Left lung (tissue), 10 donors: Measurements from ENCODE around the gene PRMT6. TPM values are rescaled to one million over a fixed set of nuclear protein-coding genes. Genes with fewer than 3 reads are reported as not detected.
"Not testable (repeated sequence)": the region's sequence is repeated elsewhere in the genome, so short reads cannot be mapped to it uniquely, and the experiment has no call there.

ENCODE experiments used
- ATAC-seq: fragments of 200-7000 bp; cut with Tn5 transposase; one replicate; pipeline ENCODE4 v1.9.1; 2020; ENCODE audit warnings: moderate library complexity
- DNase-seq, 4 donors: peaks; one replicate each; pipeline ENCODE4 v3.0.0-alpha.2; 2013 to 2020
- H3K27ac ChIP-seq, 2 donors: fragments of 200-600 bp; sonication (generic) in 1 of 2; one replicate each; pipeline versions ENCODE4 v1.5.0 to v1.8.0; 2020 to 2021
- H3K27me3 ChIP-seq, 2 donors: fragments of 200-600 bp; sonication (generic) in 1 of 2; one replicate each; pipeline versions ENCODE4 v1.5.0 to v1.8.0; 2020 to 2021
- H3K36me3 ChIP-seq, 2 donors: fragments of 200-600 bp; sonication (generic) in 1 of 2; one replicate each; pipeline versions ENCODE4 v1.5.0 to v1.8.0; 2020 to 2021
- H3K4me1 ChIP-seq, 2 donors: fragments of 200-600 bp; one replicate each; pipeline ENCODE4 v1.8.0; 2021
- H3K4me3 ChIP-seq, 2 donors: fragments of 200-600 bp; sonication (generic) in 1 of 2; one replicate each; pipeline versions ENCODE4 v1.5.0 to v1.8.0; 2020 to 2021; ENCODE audit warnings: mild to moderate bottlenecking in 1 of 2
- H3K9me3 ChIP-seq, 2 donors: fragments of 200-600 bp; sonication (generic) in 1 of 2; one replicate each; pipeline versions ENCODE4 v1.5.0 to v1.8.0; 2020 to 2021
- intact Hi-C, 2 donors: fragments of 100-400 bp; cut with DNase I; formaldehyde crosslinking; loops; one replicate each; pipeline versions ENCODE4 v1.11.2 to v1.14.2; 2022
- polyA plus RNA-seq, 6 donors: library from polyadenylated mRNA; unstranded; fragments of 120-200 nt; gene quantifications; one replicate each; pipeline ENCODE4 v1.2.1, GENCODE V29; 2013; ENCODE audit not compliant: insufficient read length in 6 of 6
- total RNA-seq, 2 donors: library from RNA; stranded (reverse); fragmentation: NEBNext Ultra II Directional; extraction: Animal tissue kit (Norgen Biotek cat#: 25700); gene quantifications; one replicate each; pipeline ENCODE4 v1.2.1, GENCODE V29; 2021
- TF ChIP-seq, protein P1 (sequence below), 2 donors: fragments of 200-600 bp; sonication (generic) in 1 of 2; IDR thresholded peaks; one replicate each; pipeline versions ENCODE4 v1.5.0 to v1.8.0; 2021; ENCODE audit warnings: antibody characterized with exemption in 2 of 2
- donor health status: DM: no; HTN: yes; CAD: no.
- donor health status: DM: no; HTN: no; CAD: no.

The PRMT6 gene
- total and polyA plus RNA-seq, 8 donors: 11.1 to 28.6 (median 24.6) TPM

DNA sequence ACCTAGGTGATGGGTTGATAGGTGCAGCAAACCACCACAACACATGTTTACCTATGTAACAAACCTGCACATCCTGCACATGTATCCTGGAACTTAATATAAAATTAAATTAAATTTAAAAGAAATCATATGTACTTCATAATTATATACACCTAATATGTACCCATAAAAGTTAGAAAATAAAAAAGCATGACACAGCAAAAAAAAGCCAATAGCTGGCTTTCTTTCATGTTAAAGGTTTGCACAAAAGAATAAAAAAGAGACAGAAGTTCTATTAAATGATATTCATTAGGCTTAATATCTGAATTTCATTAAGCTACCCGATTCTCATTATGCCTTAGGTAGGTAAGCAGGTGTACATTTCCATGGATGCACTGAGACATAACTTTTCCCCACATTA is 5.2 kb upstream of the PRMT6 start:
- Histone ChIP-seq H3K36me3 (no peaks in the 10 kb centered on the region), H3K4me3 (no peak overlapping the region), H3K27me3 (no peaks in the 10 kb centered on the region), H3K9me3 (no peaks in the 10 kb centered on the region), H3K4me1 (no peaks in the 10 kb centered on the region), H3K27ac (no peak overlapping the region)
- no peak for DNase-seq
- TF ChIP-seq, protein P1, sequence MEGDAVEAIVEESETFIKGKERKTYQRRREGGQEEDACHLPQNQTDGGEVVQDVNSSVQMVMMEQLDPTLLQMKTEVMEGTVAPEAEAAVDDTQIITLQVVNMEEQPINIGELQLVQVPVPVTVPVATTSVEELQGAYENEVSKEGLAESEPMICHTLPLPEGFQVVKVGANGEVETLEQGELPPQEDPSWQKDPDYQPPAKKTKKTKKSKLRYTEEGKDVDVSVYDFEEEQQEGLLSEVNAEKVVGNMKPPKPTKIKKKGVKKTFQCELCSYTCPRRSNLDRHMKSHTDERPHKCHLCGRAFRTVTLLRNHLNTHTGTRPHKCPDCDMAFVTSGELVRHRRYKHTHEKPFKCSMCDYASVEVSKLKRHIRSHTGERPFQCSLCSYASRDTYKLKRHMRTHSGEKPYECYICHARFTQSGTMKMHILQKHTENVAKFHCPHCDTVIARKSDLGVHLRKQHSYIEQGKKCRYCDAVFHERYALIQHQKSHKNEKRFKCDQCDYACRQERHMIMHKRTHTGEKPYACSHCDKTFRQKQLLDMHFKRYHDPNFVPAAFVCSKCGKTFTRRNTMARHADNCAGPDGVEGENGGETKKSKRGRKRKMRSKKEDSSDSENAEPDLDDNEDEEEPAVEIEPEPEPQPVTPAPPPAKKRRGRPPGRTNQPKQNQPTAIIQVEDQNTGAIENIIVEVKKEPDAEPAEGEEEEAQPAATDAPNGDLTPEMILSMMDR (IDR thresholded peaks at IDR 0.05): no peak
- ATAC-seq: no peak
- intact Hi-C loops: no loop called here

DNA sequence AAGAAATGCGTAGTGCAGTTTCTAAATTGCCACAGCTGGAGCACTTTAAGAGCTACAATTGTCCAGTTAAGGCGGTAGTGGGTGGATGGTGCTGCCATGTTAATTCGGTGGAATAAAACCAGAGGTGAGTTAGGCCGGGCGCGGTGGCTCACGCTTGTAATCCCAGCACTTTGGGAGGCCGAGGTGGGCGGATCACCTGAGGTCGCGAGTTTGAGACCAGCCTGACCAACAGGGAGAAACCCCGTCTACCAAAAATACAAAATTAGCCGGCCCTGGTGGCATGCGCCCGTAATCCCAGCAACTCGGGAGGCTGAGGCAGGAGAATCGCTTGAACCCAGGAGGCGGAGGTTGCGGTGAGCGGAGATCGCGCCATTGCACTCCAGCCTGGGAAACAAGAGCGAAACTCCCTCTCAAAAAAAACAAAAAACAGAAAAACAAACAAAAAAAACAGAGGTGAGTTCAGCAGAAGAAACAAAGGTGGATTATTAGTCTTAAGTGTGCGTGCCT is 502 bp upstream of the PRMT6 start:
- peak in 1 of 4 donors; percentile 44 for DNase-seq
- intact Hi-C loops, H3K9me3 ChIP-seq, H3K36me3 ChIP-seq, H3K27me3 ChIP-seq, ATAC-seq: not testable (repeated sequence)
- Histone ChIP-seq H3K4me1 (peaks cover 8 to 13% of the 10 kb centered on the region in 2 donors), H3K4me3 (peak overlapping the region; percentile 90 to 95), H3K27ac (peak overlapping the region; percentile 78 to 80)

DNA sequence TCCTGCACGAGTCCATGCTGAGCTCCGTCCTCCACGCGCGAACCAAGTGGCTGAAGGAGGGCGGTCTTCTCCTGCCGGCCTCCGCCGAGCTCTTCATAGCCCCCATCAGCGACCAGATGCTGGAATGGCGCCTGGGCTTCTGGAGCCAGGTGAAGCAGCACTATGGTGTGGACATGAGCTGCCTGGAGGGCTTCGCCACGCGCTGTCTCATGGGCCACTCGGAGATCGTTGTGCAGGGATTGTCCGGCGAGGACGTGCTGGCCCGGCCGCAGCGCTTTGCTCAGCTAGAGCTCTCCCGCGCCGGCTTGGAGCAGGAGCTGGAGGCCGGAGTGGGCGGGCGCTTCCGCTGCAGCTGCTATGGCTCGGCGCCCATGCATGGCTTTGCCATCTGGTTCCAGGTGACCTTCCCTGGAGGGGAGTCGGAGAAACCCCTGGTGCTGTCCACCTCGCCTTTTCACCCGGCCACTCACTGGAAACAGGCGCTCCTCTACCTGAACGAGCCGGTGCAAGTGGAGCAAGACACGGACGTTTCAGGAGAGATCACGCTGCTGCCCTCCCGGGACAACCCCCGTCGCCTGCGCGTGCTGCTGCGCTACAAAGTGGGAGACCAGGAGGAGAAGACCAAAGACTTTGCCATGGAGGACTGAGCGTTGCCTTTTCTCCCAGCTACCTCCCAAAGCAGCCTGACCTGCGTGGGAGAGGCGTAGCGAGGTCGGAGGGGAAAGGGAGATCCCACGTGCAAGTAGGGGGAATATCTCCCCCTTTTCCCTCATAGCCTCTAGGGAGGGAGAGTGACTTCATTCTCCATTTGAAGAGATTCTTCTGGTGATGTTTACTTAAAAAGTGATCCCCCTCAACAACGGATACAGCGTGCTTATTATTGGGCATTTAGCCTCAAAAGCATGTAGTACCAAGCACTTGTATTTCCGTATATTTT is 991 bp downstream of the PRMT6 start:
- no peaks in the 10 kb centered on the region for H3K9me3 ChIP-seq
- peak overlapping the region; percentile 90 to 95 for H3K4me3 ChIP-seq
- H3K4me1 ChIP-seq: peaks cover 8 to 13% of the 10 kb centered on the region in 2 donors
- H3K27me3 ChIP-seq: no peaks in the 10 kb centered on the region
- intact Hi-C loops: no loop called here
- TF ChIP-seq, protein P1 (IDR thresholded peaks at IDR 0.05): no peak
- H3K27ac ChIP-seq: peak overlapping the region; percentile 78 to 80
- H3K36me3 ChIP-seq: peaks cover 0 to 7% of the 10 kb centered on the region in 2 donors
- ATAC-seq: peak; percentile 89
- DNase-seq: peak; percentile 68 to 88 (median 68)

DNA sequence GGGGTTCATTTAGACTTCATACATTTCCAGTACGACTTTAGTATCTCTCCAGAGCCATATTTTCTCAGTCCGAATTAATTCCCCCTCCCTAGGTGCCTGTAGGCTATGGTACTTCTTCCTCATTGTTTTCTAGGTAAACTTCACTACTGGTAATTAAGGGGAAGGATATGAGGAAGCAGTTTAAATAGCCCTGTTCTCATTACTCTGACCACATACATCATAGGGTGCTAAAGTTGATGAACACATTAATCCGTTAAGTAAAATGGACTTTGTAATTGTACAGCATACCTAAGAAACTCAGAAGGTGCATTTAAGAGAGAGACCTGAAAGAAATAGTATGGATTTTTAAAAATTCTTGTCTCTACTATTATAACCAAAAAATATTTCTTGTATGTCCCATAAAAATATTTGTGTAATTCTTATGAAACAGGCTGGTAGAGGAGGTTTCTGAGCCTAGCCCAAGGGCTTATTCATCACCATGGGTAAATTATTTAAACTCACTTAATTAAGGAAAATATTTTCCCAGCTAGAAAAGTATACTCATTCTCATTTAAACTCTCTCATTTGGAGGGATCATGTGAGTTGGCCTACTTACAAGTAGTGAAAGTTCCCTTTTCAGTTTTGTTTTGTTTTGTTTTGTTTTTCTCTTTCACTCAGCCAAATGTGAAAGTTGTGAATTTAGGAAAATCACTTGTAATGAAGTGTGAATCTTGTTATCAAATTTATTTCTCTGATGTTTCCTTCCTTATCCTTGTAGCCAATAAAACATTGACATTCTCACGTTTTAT is 2.0 kb downstream of the PRMT6 start:
- intact Hi-C loops: no loop called here
- TF ChIP-seq, protein P1 (IDR thresholded peaks at IDR 0.05): no peak
- peak in 1 of 4 donors; percentile 11 for DNase-seq
- ATAC-seq: no peak
- no peak overlapping the region for H3K27ac ChIP-seq
- peaks cover 8 to 13% of the 10 kb centered on the region in 2 donors for H3K4me1 ChIP-seq
- no peak overlapping the region for H3K4me3 ChIP-seq
- H3K36me3 ChIP-seq: peaks cover 0 to 7% of the 10 kb centered on the region in 2 donors
- no peaks in the 10 kb centered on the region for H3K27me3 ChIP-seq
- H3K9me3 ChIP-seq: no peaks in the 10 kb centered on the region

DNA sequence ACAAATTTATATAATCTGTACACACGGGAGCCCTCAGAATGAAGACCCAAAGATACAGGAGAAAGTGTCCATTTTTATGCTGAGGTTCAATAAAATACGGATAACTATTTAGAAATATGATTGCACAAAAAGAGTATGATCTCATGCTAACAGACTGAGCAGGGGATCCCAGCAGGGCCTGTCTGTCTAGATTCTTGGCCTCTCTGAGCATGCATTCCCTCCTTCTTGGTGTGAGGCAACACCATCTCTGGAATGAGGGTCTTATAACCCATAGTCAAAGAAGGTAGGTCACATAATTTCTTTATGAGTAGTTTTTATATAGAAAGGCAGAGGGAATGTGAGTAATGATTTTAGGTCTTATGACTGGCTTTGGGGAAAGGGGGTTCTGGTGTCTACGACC is 5.4 kb downstream of the PRMT6 start:
- ATAC-seq (no peak), DNase-seq (no peak)
- Histone ChIP-seq H3K27ac (no peak overlapping the region), H3K9me3 (no peaks in the 10 kb centered on the region), H3K4me3 (no peak overlapping the region), H3K36me3 (peaks cover 0 to 7% of the 10 kb centered on the region in 2 donors), H3K4me1 (peaks cover 8 to 13% of the 10 kb centered on the region in 2 donors), H3K27me3 (no peaks in the 10 kb centered on the region)
- TF ChIP-seq, protein P1 (IDR thresholded peaks at IDR 0.05): no peak
- intact Hi-C loops: no loop called here
